Measurements from ENCODE around the gene CCBE1.

GRCh38 chr18:59451963-59452362 lies 245.3 kb downstream of the CCBE1 start:
- no peak for TF ChIP-seq CTCF (IDR thresholded peaks at IDR 0.05; ENCODE audit: insufficient read depth, low read length, poor library complexity, severe bottlenecking)
- TF ChIP-seq EZH2phosphoT487 (conservative IDR thresholded peaks at IDR 0.05; ENCODE audit: low read length) = no peak

Measured in SU-DHL-6 (cell line).